ENCODE measurements around the gene SLC39A12. TPM values are rescaled to one million over a fixed set of nuclear protein-coding genes. Genes with fewer than 3 reads are reported as not detected.
"Not testable (repeated sequence)": the region's sequence is repeated elsewhere in the genome, so short reads cannot be mapped to it uniquely, and the experiment has no call there.

Gene SLC39A12
- polyA plus RNA-seq, 2 donors = 0.01 TPM; not detected in 1

GRCh38 chr10:17915181-17915580 is 36.5 kb upstream of the SLC39A12 start:
- Histone ChIP-seq H3K27me3 (ENCODE audit: control insufficient read depth in 1 of 2, insufficient read depth in 2 of 2, low read length in 2 of 2) (no peaks in the 10 kb centered on the region), H3K4me3 (ENCODE audit: low read depth in 1 of 2, low read length in 2 of 2) (no peak overlapping the region), H3K27ac (ENCODE audit: low read depth in 2 of 2, low read length in 1 of 2) (no peak overlapping the region), H3K4me1 (ENCODE audit: control insufficient read depth in 2 of 2, insufficient read depth in 2 of 2, low read length in 1 of 2) (no peaks in the 10 kb centered on the region), H3K36me3 (ENCODE audit: control insufficient read depth in 2 of 2, insufficient read depth in 2 of 2, low read length in 1 of 2) (no peaks in the 10 kb centered on the region), H3K9me3 (ENCODE audit: control insufficient read depth in 2 of 2, insufficient read depth in 1 of 2, low read depth in 1 of 2, low read length in 1 of 2) (peaks cover 0 to under 1% of the 10 kb centered on the region in 2 donors)
- WGBS, 2 donors = 71% methylated on average over 4 of the region's 4 CpGs

DNA sequence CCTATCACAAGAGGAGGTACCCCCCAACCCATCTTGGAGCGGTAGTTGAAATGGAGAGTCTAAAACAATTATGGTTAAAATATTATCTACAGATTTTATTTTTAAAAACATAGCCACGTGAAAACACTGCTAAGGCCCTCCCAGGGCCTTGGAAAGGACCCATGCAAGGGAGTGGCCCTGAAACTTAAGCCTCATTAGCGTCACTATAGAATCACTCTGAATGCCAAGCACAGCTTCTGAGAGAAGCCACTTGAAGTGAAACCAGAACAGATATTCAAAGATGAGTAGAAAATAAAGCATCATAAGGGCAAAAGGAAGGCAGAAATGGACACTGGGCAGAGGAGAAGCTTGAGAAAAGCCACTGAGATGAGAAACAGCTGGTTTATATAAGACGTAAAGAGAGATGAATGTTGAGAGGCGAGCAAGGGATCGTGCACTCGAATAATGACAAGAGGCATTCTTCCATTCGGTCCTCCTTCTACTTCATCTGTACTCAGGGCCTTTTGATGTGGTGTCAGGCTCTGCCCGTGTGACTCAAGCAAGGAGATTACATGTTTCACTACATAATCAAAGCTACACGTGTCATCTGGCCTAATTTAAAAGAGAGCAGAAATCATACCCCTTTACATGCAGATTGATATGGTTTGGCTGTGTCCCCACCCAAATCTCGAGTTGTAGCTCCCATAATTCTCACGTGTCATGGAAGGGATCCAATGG is 33.4 kb upstream of the SLC39A12 start:
- Histone ChIP-seq H3K27me3 (ENCODE audit: control insufficient read depth in 1 of 2, insufficient read depth in 2 of 2, low read length in 2 of 2) (no peaks in the 10 kb centered on the region), H3K9me3 (ENCODE audit: control insufficient read depth in 2 of 2, insufficient read depth in 1 of 2, low read depth in 1 of 2, low read length in 1 of 2) (peaks cover 0 to 4% of the 10 kb centered on the region in 2 donors), H3K27ac (ENCODE audit: low read depth in 2 of 2, low read length in 1 of 2) (no peak overlapping the region), H3K4me1 (ENCODE audit: control insufficient read depth in 2 of 2, insufficient read depth in 2 of 2, low read length in 1 of 2) (no peaks in the 10 kb centered on the region), H3K36me3 (ENCODE audit: control insufficient read depth in 2 of 2, insufficient read depth in 2 of 2, low read length in 1 of 2) (no peaks in the 10 kb centered on the region), H3K4me3 (ENCODE audit: low read depth in 1 of 2, low read length in 2 of 2) (no peak overlapping the region)
- 74 to 77% methylated on average over 12 of the region's 12 CpGs for WGBS, 2 donors

- no peak overlapping the region for H3K4me3 ChIP-seq (ENCODE audit: low read depth in 1 of 2, low read length in 2 of 2)
- no peaks in the 10 kb centered on the region for H3K4me1 ChIP-seq (ENCODE audit: control insufficient read depth in 2 of 2, insufficient read depth in 2 of 2, low read length in 1 of 2)
- H3K27me3 ChIP-seq (ENCODE audit: control insufficient read depth in 1 of 2, insufficient read depth in 2 of 2, low read length in 2 of 2) = no peaks in the 10 kb centered on the region
- no peaks in the 10 kb centered on the region for H3K36me3 ChIP-seq (ENCODE audit: control insufficient read depth in 2 of 2, insufficient read depth in 2 of 2, low read length in 1 of 2)
- 83 to 84% methylated on average over 3 of the region's 3 CpGs for WGBS, 2 donors
- no peak overlapping the region for H3K27ac ChIP-seq (ENCODE audit: low read depth in 2 of 2, low read length in 1 of 2)
- H3K9me3 ChIP-seq (ENCODE audit: control insufficient read depth in 2 of 2, insufficient read depth in 1 of 2, low read depth in 1 of 2, low read length in 1 of 2) = peaks cover 4% of the 10 kb centered on the region in 2 donors
These were observed 30.3 kb upstream of the SLC39A12 start for GRCh38 chr10:17921378-17921777.

DNA sequence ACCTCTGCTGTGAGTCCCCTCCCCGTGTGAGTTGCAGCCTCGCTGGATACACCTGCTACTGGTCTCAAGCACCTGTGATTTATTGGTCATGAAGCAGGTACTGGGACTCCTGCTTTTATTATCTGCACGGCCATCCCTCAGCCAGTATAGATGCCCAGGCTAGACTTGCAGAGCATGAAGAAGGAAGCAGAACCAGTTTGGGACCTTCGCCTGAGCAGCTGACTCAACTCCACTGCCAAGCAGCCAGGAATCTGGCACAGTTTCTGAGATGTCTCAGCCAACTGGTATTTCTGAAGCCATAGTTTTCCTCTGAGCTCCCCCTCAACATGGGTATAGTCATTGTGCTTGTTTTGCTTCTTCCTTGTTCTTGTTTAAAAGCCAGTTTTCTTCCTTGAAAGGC is 28.0 kb upstream of the SLC39A12 start:
- H3K9me3 ChIP-seq (ENCODE audit: control insufficient read depth in 2 of 2, insufficient read depth in 1 of 2, low read depth in 1 of 2, low read length in 1 of 2) = peaks cover 4% of the 10 kb centered on the region in 2 donors
- no peaks in the 10 kb centered on the region for H3K4me1 ChIP-seq (ENCODE audit: control insufficient read depth in 2 of 2, insufficient read depth in 2 of 2, low read length in 1 of 2)
- no peak overlapping the region for H3K4me3 ChIP-seq (ENCODE audit: low read depth in 1 of 2, low read length in 2 of 2)
- no peak overlapping the region for H3K27ac ChIP-seq (ENCODE audit: low read depth in 2 of 2, low read length in 1 of 2)
- WGBS, 2 donors = 43 to 64% methylated on average over 4 of the region's 4 CpGs
- no peaks in the 10 kb centered on the region for H3K36me3 ChIP-seq (ENCODE audit: control insufficient read depth in 2 of 2, insufficient read depth in 2 of 2, low read length in 1 of 2)
- no peaks in the 10 kb centered on the region for H3K27me3 ChIP-seq (ENCODE audit: control insufficient read depth in 1 of 2, insufficient read depth in 2 of 2, low read length in 2 of 2)

GRCh38 chr10:17943033-17943745 is 8.5 kb upstream of the SLC39A12 start:
- Histone ChIP-seq H3K36me3 (ENCODE audit: control insufficient read depth in 2 of 2, insufficient read depth in 2 of 2, low read length in 1 of 2) (no peaks in the 10 kb centered on the region), H3K27me3 (ENCODE audit: control insufficient read depth in 1 of 2, insufficient read depth in 2 of 2, low read length in 2 of 2) (no peaks in the 10 kb centered on the region), H3K4me3 (ENCODE audit: low read depth in 1 of 2, low read length in 2 of 2) (no peak overlapping the region), H3K27ac (ENCODE audit: low read depth in 2 of 2, low read length in 1 of 2) (no peak overlapping the region), H3K9me3 (ENCODE audit: control insufficient read depth in 2 of 2, insufficient read depth in 1 of 2, low read depth in 1 of 2, low read length in 1 of 2) (no peaks in the 10 kb centered on the region), H3K4me1 (ENCODE audit: control insufficient read depth in 2 of 2, insufficient read depth in 2 of 2, low read length in 1 of 2) (no peaks in the 10 kb centered on the region)
- WGBS, 2 donors = 56 to 58% methylated on average over 3 of the region's 3 CpGs

- H3K27me3 ChIP-seq (ENCODE audit: control insufficient read depth in 1 of 2, insufficient read depth in 2 of 2, low read length in 2 of 2); H3K9me3 ChIP-seq (ENCODE audit: control insufficient read depth in 2 of 2, insufficient read depth in 1 of 2, low read depth in 1 of 2, low read length in 1 of 2); H3K27ac ChIP-seq (ENCODE audit: low read depth in 2 of 2, low read length in 1 of 2); H3K36me3 ChIP-seq (ENCODE audit: control insufficient read depth in 2 of 2, insufficient read depth in 2 of 2, low read length in 1 of 2); H3K4me3 ChIP-seq (ENCODE audit: low read depth in 1 of 2, low read length in 2 of 2); H3K4me1 ChIP-seq (ENCODE audit: control insufficient read depth in 2 of 2, insufficient read depth in 2 of 2, low read length in 1 of 2): not testable (repeated sequence)
- 68 to 76% methylated on average over 7 of the region's 7 CpGs for WGBS, 2 donors
These were observed 1.4 kb upstream of the SLC39A12 start for GRCh38 chr10:17950269-17950668.

DNA sequence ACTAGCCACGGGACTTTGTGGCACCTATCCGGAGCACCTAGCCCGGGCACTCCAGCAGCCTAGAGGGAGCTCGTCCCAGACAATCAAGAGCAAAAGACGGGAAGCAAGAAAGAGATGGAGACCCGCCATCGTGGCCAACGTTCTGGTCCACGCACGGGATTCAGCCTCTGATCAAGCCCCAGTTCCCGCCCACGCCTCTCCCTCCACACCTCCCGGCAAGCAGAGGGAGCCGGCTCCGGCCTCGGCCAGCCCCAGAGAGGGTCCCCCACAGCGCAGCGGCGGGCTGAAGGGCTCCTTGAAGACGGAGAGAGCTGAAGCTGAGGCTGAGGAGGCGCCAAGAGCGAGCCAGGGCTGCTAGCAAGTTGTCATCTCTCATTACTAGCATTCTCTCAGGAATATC is 992 bp upstream of the SLC39A12 start:
- H3K36me3 ChIP-seq (ENCODE audit: control insufficient read depth in 2 of 2, insufficient read depth in 2 of 2, low read length in 1 of 2) = no peaks in the 10 kb centered on the region
- H3K27ac ChIP-seq (ENCODE audit: low read depth in 2 of 2, low read length in 1 of 2) = no peak overlapping the region
- no peaks in the 10 kb centered on the region for H3K27me3 ChIP-seq (ENCODE audit: control insufficient read depth in 1 of 2, insufficient read depth in 2 of 2, low read length in 2 of 2)
- H3K4me3 ChIP-seq (ENCODE audit: low read depth in 1 of 2, low read length in 2 of 2) = no peak overlapping the region
- H3K9me3 ChIP-seq (ENCODE audit: control insufficient read depth in 2 of 2, insufficient read depth in 1 of 2, low read depth in 1 of 2, low read length in 1 of 2) = peaks cover 2 to 7% of the 10 kb centered on the region in 2 donors
- WGBS, 2 donors = 91 to 93% methylated on average over 22 of the region's 22 CpGs
- H3K4me1 ChIP-seq (ENCODE audit: control insufficient read depth in 2 of 2, insufficient read depth in 2 of 2, low read length in 1 of 2) = no peaks in the 10 kb centered on the region

DNA sequence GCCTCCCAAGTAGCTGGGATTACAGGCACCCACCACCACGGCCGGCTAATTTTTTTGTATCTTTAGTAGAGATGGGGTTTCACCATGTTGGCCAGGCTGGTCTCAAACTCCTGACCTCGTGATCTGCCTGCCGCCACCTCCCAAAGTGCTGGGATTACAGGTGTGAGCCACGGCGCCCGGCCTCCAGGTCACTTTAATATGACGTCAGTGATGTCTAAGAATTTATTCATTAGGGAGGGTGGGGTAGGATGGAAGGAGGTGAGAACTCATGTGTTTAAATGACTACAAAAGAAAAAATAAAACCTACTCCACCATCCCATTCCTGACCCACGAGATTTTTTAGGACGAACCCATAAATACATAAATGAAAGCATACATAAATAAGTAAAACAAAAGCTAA is 2.7 kb downstream of the SLC39A12 start:
- H3K9me3 ChIP-seq (ENCODE audit: control insufficient read depth in 2 of 2, insufficient read depth in 1 of 2, low read depth in 1 of 2, low read length in 1 of 2); H3K4me1 ChIP-seq (ENCODE audit: control insufficient read depth in 2 of 2, insufficient read depth in 2 of 2, low read length in 1 of 2); H3K27me3 ChIP-seq (ENCODE audit: control insufficient read depth in 1 of 2, insufficient read depth in 2 of 2, low read length in 2 of 2); H3K4me3 ChIP-seq (ENCODE audit: low read depth in 1 of 2, low read length in 2 of 2); H3K27ac ChIP-seq (ENCODE audit: low read depth in 2 of 2, low read length in 1 of 2); H3K36me3 ChIP-seq (ENCODE audit: control insufficient read depth in 2 of 2, insufficient read depth in 2 of 2, low read length in 1 of 2): not testable (repeated sequence)
- WGBS, 2 donors = 84 to 90% methylated on average over 10 of the region's 10 CpGs

DNA sequence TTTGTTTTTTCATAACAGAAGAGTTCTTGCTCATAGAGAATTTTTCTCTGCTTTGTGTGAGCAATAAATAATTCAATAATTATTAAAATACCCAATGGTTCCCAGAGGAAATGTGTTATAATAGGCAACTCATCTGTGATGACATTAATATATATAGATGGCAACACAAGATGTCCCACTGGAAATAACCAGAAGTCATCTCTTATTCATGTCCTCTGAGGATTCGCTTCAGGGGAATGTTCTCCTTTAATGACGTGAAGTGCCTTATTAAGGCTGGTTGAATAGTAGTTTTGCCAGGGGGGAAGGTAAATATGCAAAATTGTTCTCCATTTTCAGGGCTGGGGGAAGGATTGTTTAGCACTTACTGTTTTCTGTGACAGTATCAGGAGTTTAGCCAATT is 3.1 kb downstream of the SLC39A12 start:
- WGBS, 2 donors = 87 to 95% methylated on average over 2 of the region's 2 CpGs
- no peak overlapping the region for H3K27ac ChIP-seq (ENCODE audit: low read depth in 2 of 2, low read length in 1 of 2)
- H3K4me1 ChIP-seq (ENCODE audit: control insufficient read depth in 2 of 2, insufficient read depth in 2 of 2, low read length in 1 of 2) = no peaks in the 10 kb centered on the region

GRCh38 chr10:17958049-17958448 is 6.3 kb downstream of the SLC39A12 start:
- Histone ChIP-seq H3K4me1 (ENCODE audit: control insufficient read depth in 2 of 2, insufficient read depth in 2 of 2, low read length in 1 of 2) (no peaks in the 10 kb centered on the region), H3K36me3 (ENCODE audit: control insufficient read depth in 2 of 2, insufficient read depth in 2 of 2, low read length in 1 of 2) (no peaks in the 10 kb centered on the region), H3K27ac (ENCODE audit: low read depth in 2 of 2, low read length in 1 of 2) (no peak overlapping the region), H3K4me3 (ENCODE audit: low read depth in 1 of 2, low read length in 2 of 2) (no peak overlapping the region), H3K27me3 (ENCODE audit: control insufficient read depth in 1 of 2, insufficient read depth in 2 of 2, low read length in 2 of 2) (no peaks in the 10 kb centered on the region), H3K9me3 (ENCODE audit: control insufficient read depth in 2 of 2, insufficient read depth in 1 of 2, low read depth in 1 of 2, low read length in 1 of 2) (peaks cover 0 to 4% of the 10 kb centered on the region in 2 donors)
- 90 to 93% methylated on average over 7 of the region's 7 CpGs for WGBS, 2 donors

More for the DNA sequence above, 3.1 kb downstream of the SLC39A12 start:
- Histone ChIP-seq H3K4me3 (ENCODE audit: low read depth in 1 of 2, low read length in 2 of 2) (no peak overlapping the region), H3K27me3 (ENCODE audit: control insufficient read depth in 1 of 2, insufficient read depth in 2 of 2, low read length in 2 of 2) (no peaks in the 10 kb centered on the region), H3K36me3 (ENCODE audit: control insufficient read depth in 2 of 2, insufficient read depth in 2 of 2, low read length in 1 of 2) (no peaks in the 10 kb centered on the region), H3K9me3 (ENCODE audit: control insufficient read depth in 2 of 2, insufficient read depth in 1 of 2, low read depth in 1 of 2, low read length in 1 of 2) (peaks cover 2 to 7% of the 10 kb centered on the region in 2 donors)

Data from esophagus (tissue), 2 donors.